ENCODE data around the gene HCN2. TPM values are rescaled to one million over a fixed set of nuclear protein-coding genes. Genes with fewer than 3 reads are reported as not detected.
A peak's percentile ranks its signal among the peaks of the same experiment; 100 is the strongest.

The HCN2 gene
- total and polyA plus RNA-seq, 9 of the 15 experiments (the other 6 are each of a cell fraction or from before 2014, with no cell fraction given) = 0.29 to 4.2 (median 0.82) TPM; not detected in 2

GRCh38 chr19:633068-633785 is 43.5 kb downstream of the HCN2 start, which contains the start of gene POLRMT (continued):
- peak; percentile 93 for TF ChIP-seq ZNF407 (IDR thresholded peaks at IDR 0.05; ENCODE audit: low read depth)
- TF ChIP-seq GABPB2 (CRISPR knock-in tag; conservative IDR thresholded peaks at IDR 0.05) = no peak
- no peak for TF ChIP-seq POLR2B (IDR thresholded peaks at IDR 0.05; ENCODE audit: low read depth, partially characterized antibody)
- no peak for TF ChIP-seq ZNF584 (CRISPR knock-in tag; IDR thresholded peaks at IDR 0.05; ENCODE audit: low read depth)
- TF ChIP-seq AFF4 (CRISPR knock-in tag; IDR thresholded peaks at IDR 0.05) = no peak; the same call in 1 of the 2 replicates
- TF ChIP-seq STAG1 (CRISPR knock-in tag; IDR thresholded peaks at IDR 0.05; ENCODE audit: borderline replicate concordance) = no peak
- TF ChIP-seq ZC3H4 (CRISPR knock-in tag; IDR thresholded peaks at IDR 0.05; ENCODE audit: borderline replicate concordance) = no peak
- no peak for TF ChIP-seq ETV6 (IDR thresholded peaks at IDR 0.05; ENCODE audit: borderline replicate concordance in 1 of 2, low read depth in 2 of 2, low read length in 1 of 2)
- no peak for TF ChIP-seq ETV6 (CRISPR knock-in tag; IDR thresholded peaks at IDR 0.05; ENCODE audit: borderline replicate concordance)
- peak; percentile 96 for TF ChIP-seq GABPB1 (CRISPR knock-in tag; IDR thresholded peaks at IDR 0.05)
- no peak for TF ChIP-seq TAF9B (IDR thresholded peaks at IDR 0.05; ENCODE audit: partially characterized antibody)
- no peak for TF ChIP-seq MEF2A (IDR thresholded peaks at IDR 0.05; ENCODE audit: control insufficient read depth, low read depth, low read length)
- TF ChIP-seq ZNF77 (CRISPR knock-in tag; IDR thresholded peaks at IDR 0.05) = no peak
